ENCODE measurements around the gene UQCRHL.

Gene UQCRHL

GRCh38 chr1:15799928-15800835 is 7.3 kb downstream of the UQCRHL start (continued):
- no peak for TF ChIP-seq ZNF274 (IDR thresholded peaks at IDR 0.05; ENCODE audit: low read length)
- no peak for TF ChIP-seq ZNF274 (tag by site-specific recombination; IDR thresholded peaks at IDR 0.05; ENCODE audit: borderline replicate concordance)
- no peak for TF ChIP-seq MYNN (tag by site-specific recombination; IDR thresholded peaks at IDR 0.05; ENCODE audit: borderline replicate concordance)
- TF ChIP-seq, protein P1, sequence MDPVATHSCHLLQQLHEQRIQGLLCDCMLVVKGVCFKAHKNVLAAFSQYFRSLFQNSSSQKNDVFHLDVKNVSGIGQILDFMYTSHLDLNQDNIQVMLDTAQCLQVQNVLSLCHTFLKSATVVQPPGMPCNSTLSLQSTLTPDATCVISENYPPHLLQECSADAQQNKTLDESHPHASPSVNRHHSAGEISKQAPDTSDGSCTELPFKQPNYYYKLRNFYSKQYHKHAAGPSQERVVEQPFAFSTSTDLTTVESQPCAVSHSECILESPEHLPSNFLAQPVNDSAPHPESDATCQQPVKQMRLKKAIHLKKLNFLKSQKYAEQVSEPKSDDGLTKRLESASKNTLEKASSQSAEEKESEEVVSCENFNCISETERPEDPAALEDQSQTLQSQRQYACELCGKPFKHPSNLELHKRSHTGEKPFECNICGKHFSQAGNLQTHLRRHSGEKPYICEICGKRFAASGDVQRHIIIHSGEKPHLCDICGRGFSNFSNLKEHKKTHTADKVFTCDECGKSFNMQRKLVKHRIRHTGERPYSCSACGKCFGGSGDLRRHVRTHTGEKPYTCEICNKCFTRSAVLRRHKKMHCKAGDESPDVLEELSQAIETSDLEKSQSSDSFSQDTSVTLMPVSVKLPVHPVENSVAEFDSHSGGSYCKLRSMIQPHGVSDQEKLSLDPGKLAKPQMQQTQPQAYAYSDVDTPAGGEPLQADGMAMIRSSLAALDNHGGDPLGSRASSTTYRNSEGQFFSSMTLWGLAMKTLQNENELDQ (tag by site-specific recombination; IDR thresholded peaks at IDR 0.05; ENCODE audit: low read depth), result no peak
- no peak for TF ChIP-seq ZNF16 (tag by site-specific recombination; IDR thresholded peaks at IDR 0.05; ENCODE audit: low read depth)
- TF ChIP-seq ZNF76 (tag by site-specific recombination; IDR thresholded peaks at IDR 0.05; ENCODE audit: borderline replicate concordance, low read depth), result 0 out of 2 replicates have a peak, but pooled peaks have one; percentile 18
- TF ChIP-seq ZNF558 (tag by site-specific recombination; IDR thresholded peaks at IDR 0.05), result no peak
- TF ChIP-seq ZBTB48 (tag by site-specific recombination; IDR thresholded peaks at IDR 0.05), result peak; percentile 44; the same call in 1 of the 2 replicates
- TF ChIP-seq EGR2 (tag by site-specific recombination; IDR thresholded peaks at IDR 0.05; ENCODE audit: low read depth), result peak; percentile 83
- no peak for TF ChIP-seq ZNF785 (tag by site-specific recombination; IDR thresholded peaks at IDR 0.05)
- TF ChIP-seq ZNF211 (tag by site-specific recombination; IDR thresholded peaks at IDR 0.05; ENCODE audit: low read depth), result no peak
- TF ChIP-seq, protein P2, sequence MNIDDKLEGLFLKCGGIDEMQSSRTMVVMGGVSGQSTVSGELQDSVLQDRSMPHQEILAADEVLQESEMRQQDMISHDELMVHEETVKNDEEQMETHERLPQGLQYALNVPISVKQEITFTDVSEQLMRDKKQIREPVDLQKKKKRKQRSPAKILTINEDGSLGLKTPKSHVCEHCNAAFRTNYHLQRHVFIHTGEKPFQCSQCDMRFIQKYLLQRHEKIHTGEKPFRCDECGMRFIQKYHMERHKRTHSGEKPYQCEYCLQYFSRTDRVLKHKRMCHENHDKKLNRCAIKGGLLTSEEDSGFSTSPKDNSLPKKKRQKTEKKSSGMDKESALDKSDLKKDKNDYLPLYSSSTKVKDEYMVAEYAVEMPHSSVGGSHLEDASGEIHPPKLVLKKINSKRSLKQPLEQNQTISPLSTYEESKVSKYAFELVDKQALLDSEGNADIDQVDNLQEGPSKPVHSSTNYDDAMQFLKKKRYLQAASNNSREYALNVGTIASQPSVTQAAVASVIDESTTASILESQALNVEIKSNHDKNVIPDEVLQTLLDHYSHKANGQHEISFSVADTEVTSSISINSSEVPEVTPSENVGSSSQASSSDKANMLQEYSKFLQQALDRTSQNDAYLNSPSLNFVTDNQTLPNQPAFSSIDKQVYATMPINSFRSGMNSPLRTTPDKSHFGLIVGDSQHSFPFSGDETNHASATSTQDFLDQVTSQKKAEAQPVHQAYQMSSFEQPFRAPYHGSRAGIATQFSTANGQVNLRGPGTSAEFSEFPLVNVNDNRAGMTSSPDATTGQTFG (tag by site-specific recombination; IDR thresholded peaks at IDR 0.05; ENCODE audit: borderline replicate concordance), result no peak
- TF ChIP-seq, protein P3, sequence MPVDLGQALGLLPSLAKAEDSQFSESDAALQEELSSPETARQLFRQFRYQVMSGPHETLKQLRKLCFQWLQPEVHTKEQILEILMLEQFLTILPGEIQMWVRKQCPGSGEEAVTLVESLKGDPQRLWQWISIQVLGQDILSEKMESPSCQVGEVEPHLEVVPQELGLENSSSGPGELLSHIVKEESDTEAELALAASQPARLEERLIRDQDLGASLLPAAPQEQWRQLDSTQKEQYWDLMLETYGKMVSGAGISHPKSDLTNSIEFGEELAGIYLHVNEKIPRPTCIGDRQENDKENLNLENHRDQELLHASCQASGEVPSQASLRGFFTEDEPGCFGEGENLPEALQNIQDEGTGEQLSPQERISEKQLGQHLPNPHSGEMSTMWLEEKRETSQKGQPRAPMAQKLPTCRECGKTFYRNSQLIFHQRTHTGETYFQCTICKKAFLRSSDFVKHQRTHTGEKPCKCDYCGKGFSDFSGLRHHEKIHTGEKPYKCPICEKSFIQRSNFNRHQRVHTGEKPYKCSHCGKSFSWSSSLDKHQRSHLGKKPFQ (tag by site-specific recombination; IDR thresholded peaks at IDR 0.05), result peak; percentile 94
- TF ChIP-seq ZNF19 (tag by site-specific recombination; IDR thresholded peaks at IDR 0.05; ENCODE audit: low read depth), result no peak
- TF ChIP-seq GLI2 (tag by site-specific recombination; IDR thresholded peaks at IDR 0.05; ENCODE audit: borderline replicate concordance, low read depth), result no peak
- TF ChIP-seq PRDM4 (tag by site-specific recombination; IDR thresholded peaks at IDR 0.05), result no peak
- no peak for TF ChIP-seq ZNF221 (tag by site-specific recombination; IDR thresholded peaks at IDR 0.05; ENCODE audit: borderline replicate concordance)
- peak; percentile 97 for TF ChIP-seq ZNF366 (tag by site-specific recombination; conservative IDR thresholded peaks at IDR 0.05)
- no peak for TF ChIP-seq ZNF302 (tag by site-specific recombination; IDR thresholded peaks at IDR 0.05; ENCODE audit: low read depth)
- no peak for TF ChIP-seq ZSCAN23 (tag by site-specific recombination; IDR thresholded peaks at IDR 0.05)
- TF ChIP-seq, protein P4, sequence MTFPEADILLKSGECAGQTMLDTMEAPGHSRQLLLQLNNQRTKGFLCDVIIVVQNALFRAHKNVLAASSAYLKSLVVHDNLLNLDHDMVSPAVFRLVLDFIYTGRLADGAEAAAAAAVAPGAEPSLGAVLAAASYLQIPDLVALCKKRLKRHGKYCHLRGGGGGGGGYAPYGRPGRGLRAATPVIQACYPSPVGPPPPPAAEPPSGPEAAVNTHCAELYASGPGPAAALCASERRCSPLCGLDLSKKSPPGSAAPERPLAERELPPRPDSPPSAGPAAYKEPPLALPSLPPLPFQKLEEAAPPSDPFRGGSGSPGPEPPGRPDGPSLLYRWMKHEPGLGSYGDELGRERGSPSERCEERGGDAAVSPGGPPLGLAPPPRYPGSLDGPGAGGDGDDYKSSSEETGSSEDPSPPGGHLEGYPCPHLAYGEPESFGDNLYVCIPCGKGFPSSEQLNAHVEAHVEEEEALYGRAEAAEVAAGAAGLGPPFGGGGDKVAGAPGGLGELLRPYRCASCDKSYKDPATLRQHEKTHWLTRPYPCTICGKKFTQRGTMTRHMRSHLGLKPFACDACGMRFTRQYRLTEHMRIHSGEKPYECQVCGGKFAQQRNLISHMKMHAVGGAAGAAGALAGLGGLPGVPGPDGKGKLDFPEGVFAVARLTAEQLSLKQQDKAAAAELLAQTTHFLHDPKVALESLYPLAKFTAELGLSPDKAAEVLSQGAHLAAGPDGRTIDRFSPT (tag by site-specific recombination; IDR thresholded peaks at IDR 0.05), result peak; percentile 96
- no peak for TF ChIP-seq ZNF24 (tag by site-specific recombination; IDR thresholded peaks at IDR 0.05)
- no peak; the same call in 1 of the 2 replicates for TF ChIP-seq ZNF121 (tag by site-specific recombination; IDR thresholded peaks at IDR 0.05)
- peak; percentile 91 for TF ChIP-seq GLIS1 (tag by site-specific recombination; IDR thresholded peaks at IDR 0.05)

Data from HEK293 (cell line).